ENCODE results near the gene RHOBTB1. TPM values are rescaled to one million over a fixed set of nuclear protein-coding genes. Genes with fewer than 3 reads are reported as not detected.

The RHOBTB1 gene
- total RNA-seq, 1 donor from 2014 or later = 17.2 TPM

- DNase-seq (ENCODE audit: extremely low spot score, unreplicated experiment) = no peak
- Mint-ChIP-seq H3K9me3 (ENCODE audit: unreplicated experiment) (no peaks in the 10 kb centered on the region), H3K27me3 (ENCODE audit: unreplicated experiment) (no peaks in the 10 kb centered on the region), H3K4me3 (ENCODE audit: unreplicated experiment) (no peak overlapping the region), H3K4me1 (ENCODE audit: unreplicated experiment) (peaks cover 33% of the 10 kb centered on the region), H3K36me3 (ENCODE audit: unreplicated experiment) (peaks cover 17% of the 10 kb centered on the region), H3K27ac (ENCODE audit: unreplicated experiment) (no peak overlapping the region)
- no peak for TF ChIP-seq CTCF (IDR thresholded peaks at IDR 0.05)
These were observed 3.5 kb downstream of the RHOBTB1 start for GRCh38 chr10:60940446-60940845.

GRCh38 chr10:60937784-60938654, 6.0 kb downstream of the RHOBTB1 start:
- no peak for DNase-seq (ENCODE audit: extremely low spot score, unreplicated experiment)
- Mint-ChIP-seq H3K4me3 (ENCODE audit: unreplicated experiment) (no peak overlapping the region), H3K27ac (ENCODE audit: unreplicated experiment) (no peak overlapping the region), H3K27me3 (ENCODE audit: unreplicated experiment) (no peaks in the 10 kb centered on the region), H3K4me1 (ENCODE audit: unreplicated experiment) (peaks cover 29% of the 10 kb centered on the region), H3K9me3 (ENCODE audit: unreplicated experiment) (no peaks in the 10 kb centered on the region), H3K36me3 (ENCODE audit: unreplicated experiment) (peaks cover 29% of the 10 kb centered on the region)
- TF ChIP-seq CTCF (IDR thresholded peaks at IDR 0.05) = no peak

- H3K27ac Mint-ChIP-seq (ENCODE audit: unreplicated experiment) = no peak overlapping the region
- TF ChIP-seq CTCF (IDR thresholded peaks at IDR 0.05) = no peak
- DNase-seq (ENCODE audit: extremely low spot score, unreplicated experiment) = no peak
- no peaks in the 10 kb centered on the region for H3K27me3 Mint-ChIP-seq (ENCODE audit: unreplicated experiment)
- H3K4me1 Mint-ChIP-seq (ENCODE audit: unreplicated experiment) = peaks cover 20% of the 10 kb centered on the region
- H3K9me3 Mint-ChIP-seq (ENCODE audit: unreplicated experiment) = no peaks in the 10 kb centered on the region
- H3K36me3 Mint-ChIP-seq (ENCODE audit: unreplicated experiment) = peaks cover 29% of the 10 kb centered on the region
- H3K4me3 Mint-ChIP-seq (ENCODE audit: unreplicated experiment) = no peak overlapping the region
These were observed 7.0 kb downstream of the RHOBTB1 start for GRCh38 chr10:60937022-60937421.

GRCh38 chr10:60934215-60935175, 9.5 kb downstream of the RHOBTB1 start:
- H3K27ac Mint-ChIP-seq (ENCODE audit: unreplicated experiment) = no peak overlapping the region
- no peak for DNase-seq (ENCODE audit: extremely low spot score, unreplicated experiment)
- H3K27me3 Mint-ChIP-seq (ENCODE audit: unreplicated experiment) = no peaks in the 10 kb centered on the region
- H3K36me3 Mint-ChIP-seq (ENCODE audit: unreplicated experiment) = peaks cover 33% of the 10 kb centered on the region
- peaks cover 12% of the 10 kb centered on the region for H3K4me1 Mint-ChIP-seq (ENCODE audit: unreplicated experiment)
- no peaks in the 10 kb centered on the region for H3K9me3 Mint-ChIP-seq (ENCODE audit: unreplicated experiment)
- H3K4me3 Mint-ChIP-seq (ENCODE audit: unreplicated experiment) = no peak overlapping the region
- no peak for TF ChIP-seq CTCF (IDR thresholded peaks at IDR 0.05)

- H3K27me3 Mint-ChIP-seq (ENCODE audit: unreplicated experiment) = no peaks in the 10 kb centered on the region
- H3K4me3 Mint-ChIP-seq (ENCODE audit: unreplicated experiment) = no peak overlapping the region
- H3K9me3 Mint-ChIP-seq (ENCODE audit: unreplicated experiment) = no peaks in the 10 kb centered on the region
- no peak for TF ChIP-seq CTCF (IDR thresholded peaks at IDR 0.05)
- DNase-seq (ENCODE audit: extremely low spot score, unreplicated experiment) = no peak
- peaks cover 3% of the 10 kb centered on the region for H3K4me1 Mint-ChIP-seq (ENCODE audit: unreplicated experiment)
- no peak overlapping the region for H3K27ac Mint-ChIP-seq (ENCODE audit: unreplicated experiment)
- H3K36me3 Mint-ChIP-seq (ENCODE audit: unreplicated experiment) = peaks cover 22% of the 10 kb centered on the region
These were observed 11.2 kb downstream of the RHOBTB1 start for GRCh38 chr10:60932756-60933155.
